UCSD-AML1 (cell line): Measurements from ENCODE around the gene TMPRSS3.

Experiments
- DNase-seq: peaks from one replicate; lab custom pipeline; 2025; ENCODE audit not compliant: unreplicated experiment; lab: John Stamatoyannopoulos, UW

TMPRSS3 gene

DNA sequence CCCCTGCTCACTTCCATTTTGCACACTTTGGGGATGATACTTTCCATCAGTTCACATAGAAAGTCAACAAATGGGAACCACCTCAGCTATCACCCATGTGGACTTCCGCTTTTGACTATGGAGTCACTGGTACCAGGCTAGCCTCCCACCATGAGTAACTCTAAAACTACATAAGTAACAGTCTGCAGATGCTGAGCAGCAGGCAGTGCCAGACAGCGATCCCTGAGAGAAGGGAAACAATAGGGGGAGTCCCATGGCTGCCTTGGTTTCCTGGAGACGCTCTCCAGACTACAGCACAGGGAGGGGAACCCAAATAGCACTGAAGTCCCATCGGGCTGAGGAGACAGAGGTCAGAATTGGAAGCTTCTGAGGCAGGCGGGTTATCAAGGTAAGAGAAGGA lies 42.2 kb downstream of the TMPRSS3 start:
- no peak for DNase-seq

DNA sequence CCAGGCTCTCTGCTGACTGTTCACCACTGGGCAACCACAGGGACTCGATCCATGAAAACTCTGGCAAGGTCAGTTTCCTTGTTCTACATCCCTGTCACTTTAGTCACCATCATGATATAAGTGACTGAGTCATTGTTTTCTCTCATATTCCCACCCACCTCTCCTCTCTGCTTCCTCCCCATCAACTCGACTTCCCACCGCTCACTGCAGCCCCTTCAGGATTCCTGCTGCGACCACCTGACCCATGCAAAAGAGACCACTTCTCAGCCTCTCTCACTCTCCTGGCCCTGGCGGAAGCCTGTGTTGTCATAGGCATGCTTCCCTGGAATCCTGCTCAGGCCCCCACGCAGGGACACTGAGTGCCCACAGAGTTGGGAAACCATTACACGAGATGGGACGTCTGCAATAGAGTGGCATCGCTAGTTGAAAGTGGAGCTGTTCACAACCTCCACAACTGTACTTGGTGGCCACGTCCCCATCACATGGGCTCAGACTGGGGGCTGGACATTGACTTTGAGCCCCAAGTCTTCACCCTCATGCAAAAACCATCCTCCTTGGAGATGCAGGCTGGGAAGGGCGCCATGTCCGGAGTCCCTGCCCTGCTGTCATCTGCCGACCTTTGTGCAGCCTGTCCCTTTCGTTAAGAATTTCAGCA lies 43.3 kb downstream of the TMPRSS3 start:
- DNase-seq, result no peak

DNA sequence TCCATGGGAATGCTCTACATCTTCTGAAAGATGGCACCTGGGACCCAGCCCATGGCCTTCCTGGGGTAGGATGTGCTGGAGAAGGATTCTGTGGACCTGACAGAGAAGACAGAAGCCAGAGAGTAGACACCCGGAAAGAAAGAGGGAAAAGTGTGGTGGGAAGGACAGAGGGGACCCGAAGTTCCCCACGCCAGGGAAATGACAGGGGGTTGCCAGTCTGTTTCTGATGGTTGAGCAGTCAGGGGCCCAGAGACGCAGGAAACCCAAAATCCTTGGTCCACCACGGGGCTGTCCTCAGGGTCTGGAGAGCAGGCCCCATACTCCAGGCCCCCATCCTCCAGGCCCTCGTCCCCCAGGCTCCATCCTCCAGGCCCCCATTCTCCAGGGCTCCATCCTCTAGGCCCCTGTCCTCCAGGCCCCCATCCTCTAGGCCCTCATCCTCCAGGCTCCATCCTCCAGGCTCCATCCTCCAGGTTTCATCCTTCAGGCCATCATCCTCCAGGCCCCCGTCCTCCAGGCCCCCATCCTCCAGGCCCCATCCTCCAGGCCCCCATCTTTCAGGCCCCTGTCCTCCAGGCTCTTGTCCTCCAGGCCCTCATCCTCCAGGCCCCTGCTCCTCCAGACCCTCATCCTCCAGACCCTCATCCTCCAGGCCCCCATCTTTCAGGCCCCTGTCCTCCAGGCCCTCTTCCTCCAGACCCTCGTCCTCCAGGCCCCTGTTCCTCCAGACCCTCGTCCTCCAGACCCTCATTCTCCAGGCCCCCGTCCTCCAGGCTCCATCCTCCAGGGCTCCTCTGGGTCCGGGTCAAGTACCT lies 44.0 kb downstream of the TMPRSS3 start:
- DNase-seq, result no peak

DNA sequence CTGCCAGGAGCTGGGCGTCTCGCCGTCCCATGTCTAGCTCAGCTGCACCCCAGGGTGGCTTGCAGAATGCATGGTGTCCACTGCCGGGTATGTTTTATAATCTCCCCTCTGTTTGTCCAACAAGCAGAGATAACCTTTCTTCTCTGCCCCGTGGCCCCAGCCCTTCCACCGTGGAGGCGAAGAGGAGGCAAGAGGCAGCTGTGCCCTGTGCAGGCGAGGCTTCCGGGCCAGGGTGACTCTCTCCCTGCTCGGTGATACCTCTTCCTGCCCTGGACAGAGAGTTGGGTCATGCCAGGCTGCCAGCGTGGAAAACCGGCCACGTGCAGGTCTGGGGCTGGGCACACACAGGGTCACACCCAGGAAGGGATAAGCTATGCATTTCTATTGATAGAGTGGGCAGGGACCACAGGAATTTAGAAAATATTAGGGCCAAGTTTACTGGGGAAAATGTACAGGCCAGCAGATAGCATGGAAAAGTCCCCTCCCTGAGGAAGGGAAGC lies 44.9 kb downstream of the TMPRSS3 start, which contains the start of gene TFF2:
TFF2 (minus strand) TSS at position 68 of the 500 bp plus-strand sequence; CDS start at position 31, 37 bp downstream.
- no peak for DNase-seq

DNA sequence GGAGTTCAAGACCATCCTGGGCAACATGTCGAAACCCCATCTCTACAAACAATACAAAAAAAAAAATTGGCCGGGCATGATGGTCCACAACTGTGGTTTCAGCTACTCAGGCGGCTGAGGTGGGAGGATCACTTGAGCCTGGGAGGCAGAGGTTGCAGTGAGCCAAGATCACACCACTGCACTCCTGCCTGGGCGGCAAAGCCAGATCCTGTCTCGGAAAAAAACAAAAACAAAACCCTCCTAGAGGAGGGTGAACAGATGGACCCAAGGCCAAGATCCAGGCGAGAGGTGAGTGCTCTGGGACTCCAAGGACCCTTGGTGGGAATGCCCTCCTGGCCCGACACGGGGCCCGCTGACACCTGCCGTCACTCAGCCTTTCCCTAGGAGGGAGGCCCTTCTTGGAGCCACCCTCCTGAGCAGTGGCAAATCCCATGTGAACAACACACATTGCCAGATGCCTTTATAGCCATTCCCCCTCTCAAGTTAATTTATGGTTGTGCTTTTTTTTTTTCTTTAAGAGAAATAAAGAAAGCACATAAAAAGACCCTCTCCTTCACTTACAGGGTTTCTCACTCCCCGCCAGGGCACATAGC lies 45.4 kb downstream of the TMPRSS3 start:
- DNase-seq, result no peak

DNA sequence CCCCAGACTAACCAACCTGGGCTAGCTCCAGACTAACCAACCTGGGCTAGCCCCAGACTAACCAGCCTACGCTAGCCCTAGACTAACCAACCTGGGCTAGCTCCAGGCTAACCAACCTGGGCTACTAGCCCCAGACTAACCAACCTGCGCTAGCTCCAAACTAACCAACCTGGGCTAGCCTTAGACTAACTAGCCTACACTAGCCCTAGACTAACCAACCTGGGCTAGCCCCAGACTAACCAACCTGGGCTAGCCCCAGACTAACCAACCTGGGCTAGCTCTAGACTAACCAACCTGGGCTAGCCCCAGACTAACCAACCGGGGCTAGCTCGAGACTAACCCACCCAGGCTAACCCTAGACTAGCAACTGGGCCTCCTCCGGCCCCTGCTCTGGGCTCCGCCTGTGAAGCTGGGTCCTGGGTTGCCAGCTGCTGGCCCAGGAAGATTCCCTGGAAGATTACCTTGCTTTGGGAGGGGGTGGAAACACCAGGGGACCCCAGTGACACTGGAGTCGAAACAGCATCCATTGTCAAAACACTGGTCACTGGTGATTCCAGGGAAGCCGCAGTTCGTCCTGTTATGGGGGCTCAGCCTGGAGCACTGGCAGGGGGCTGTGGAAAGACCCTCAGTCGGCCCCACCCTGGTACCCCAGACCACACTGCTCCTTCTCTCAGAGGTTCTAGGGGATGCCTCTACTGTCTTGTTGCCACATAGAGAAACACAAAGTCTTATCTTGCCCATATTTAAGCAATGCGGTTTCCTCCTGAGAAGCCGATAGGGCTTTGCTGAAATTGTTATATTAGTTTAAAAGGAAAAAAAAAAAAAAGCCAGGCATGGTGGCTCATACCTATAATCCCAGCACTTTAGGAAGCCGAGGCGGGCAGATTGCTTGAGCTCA lies 46.2 kb downstream of the TMPRSS3 start:
- no peak for DNase-seq

DNA sequence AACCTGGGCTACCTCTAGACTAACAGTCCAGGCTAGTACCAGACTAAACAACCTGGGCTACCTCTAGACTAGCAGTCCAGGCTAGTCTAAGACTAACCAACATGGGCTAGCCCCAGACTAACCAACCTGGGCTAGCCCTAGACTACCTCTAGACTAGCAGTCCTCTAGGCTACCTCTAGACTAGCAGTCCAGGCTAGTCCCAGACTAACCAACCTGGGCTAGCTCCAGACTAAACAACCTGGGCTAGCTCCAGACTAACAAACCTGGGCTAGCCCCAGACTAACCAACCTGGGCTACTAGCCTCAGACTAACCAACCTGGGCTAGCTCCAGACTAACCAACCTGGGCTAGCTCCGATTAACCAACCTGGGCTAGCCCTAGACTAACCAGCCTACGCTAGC lies 47.1 kb downstream of the TMPRSS3 start:
- DNase-seq, result no peak

DNA sequence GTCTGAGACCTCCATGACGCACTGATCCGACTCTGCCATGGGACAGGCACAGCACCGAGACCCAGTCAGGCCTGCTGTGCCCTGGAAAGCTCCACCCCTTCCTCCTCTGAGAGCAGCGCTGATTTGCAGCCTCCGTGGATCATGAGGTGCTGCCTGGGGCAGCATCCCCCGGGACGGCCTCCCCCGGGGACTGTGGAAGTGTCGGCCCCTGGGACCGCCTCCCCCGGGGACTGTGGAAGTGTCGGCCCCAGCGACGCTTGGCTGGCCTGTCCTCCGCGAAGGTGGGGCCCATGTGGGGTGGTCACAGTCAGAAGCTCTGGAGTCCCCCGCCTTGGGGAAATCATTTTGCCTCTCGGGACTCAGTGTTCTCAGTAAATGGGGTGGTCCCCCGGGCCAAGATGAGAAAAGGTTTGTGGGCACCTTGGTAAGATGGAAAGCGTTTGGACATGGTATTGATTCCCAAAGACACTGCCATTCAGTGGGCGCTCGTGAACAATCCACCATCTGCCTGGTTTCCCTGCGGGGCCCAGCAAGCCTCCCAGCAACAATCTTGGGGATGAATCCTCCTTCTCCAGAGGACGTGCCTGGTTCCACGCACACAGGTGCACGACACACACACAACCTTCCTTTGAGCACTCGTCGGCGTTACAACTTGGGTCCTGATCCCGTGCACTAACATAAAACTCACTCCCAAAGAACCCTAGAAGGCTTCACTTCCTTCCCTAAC lies 48.1 kb downstream of the TMPRSS3 start:
- no peak for DNase-seq

DNA sequence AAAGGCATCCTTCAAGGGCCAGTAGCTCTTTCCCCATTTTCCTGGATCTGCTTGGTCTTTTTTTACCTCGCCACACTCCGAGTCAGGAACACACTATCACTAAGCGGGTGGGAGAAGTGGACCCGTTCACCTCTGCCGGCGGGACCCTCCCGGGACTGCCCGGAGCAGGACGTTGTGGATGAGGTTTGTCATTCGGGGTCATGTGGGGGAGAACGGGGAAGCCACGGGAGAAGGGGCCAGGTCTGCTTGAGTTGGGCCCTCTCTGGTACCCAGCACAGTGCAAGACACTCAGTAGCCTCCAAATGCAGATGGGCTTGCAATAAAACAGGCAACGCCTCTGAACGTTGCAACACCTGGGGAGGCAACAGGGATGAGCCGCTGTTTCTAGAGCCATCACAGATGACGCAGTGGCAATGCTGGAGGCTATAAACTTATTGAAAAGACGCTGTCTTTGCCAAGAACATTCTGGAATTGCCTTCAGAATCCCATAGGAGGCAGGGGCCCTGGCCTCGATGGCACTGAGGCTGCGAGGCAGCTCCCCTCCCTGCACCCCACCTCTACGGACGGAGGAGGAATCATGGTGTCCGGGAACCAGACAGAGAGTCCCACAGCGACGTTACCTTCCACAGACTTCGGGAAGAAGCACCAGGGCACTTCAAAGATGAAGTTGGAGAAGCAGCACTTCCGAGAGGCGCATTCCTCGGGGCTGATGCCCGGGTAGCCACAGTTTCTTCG lies 48.8 kb downstream of the TMPRSS3 start:
- DNase-seq, result no peak

DNA sequence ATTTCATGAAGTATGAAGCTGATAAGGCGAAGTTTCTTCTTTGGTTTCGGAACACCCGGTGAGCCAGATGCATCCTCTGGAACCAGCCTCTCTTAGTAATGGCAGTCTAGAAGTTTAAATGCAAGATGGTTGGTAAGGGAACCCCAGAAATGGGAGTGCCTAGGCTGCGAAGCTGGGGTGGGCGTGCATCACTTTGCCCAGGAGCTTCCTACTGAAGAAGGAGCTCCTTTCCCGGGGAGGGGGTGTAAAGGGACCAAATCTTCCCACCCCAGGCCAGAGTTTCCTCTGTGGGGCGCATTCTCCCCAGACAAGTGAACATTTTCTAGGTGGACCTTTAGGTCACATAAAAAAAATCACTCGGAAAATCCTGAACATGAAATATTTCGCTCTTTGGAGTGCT lies 49.4 kb downstream of the TMPRSS3 start:
- DNase-seq, result no peak

DNA sequence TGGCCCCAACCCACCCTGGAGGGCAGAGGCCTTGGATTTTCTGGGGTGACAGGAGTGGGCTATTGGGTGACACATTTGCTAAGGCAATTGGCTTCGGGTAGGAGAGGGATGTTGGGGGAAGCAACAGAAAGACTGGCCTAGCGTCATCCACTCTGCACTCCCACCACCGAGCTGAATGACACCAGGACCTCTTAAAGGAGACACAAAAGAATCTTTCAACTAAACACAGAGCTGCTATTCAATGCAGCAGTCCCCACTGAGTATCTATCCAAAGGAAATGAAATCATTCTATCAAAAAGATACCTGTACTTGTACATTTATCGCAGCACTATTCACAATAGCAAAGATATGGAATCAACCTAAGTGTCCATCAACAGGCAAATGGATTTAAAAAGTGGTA lies 51.2 kb downstream of the TMPRSS3 start:
- DNase-seq, result no peak

DNA sequence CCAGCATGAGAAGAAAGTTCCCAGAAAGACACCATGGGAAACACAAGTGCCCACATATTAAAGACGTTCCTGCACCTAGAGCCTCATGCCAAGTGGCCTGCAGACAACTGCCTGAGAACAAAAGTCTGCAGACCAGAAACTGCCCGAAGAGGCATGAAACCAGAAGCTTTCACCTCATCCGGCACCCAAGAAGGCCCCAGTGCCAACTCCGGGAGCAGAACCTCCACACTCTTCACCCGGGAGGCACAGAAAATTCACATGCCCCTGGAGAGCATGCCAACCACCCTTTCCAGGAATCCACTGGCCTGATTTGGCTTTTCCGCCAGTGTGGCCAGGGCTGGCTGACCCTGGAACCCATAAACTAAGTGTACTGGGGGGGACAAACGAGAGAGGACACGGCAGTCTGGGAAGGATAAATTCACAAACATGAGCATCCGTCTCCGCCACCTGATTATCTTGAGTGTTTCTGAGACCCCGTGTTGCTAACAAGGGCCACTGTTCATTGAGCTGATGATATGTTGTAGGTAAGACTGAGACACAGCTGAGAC lies 51.8 kb downstream of the TMPRSS3 start:
- no peak for DNase-seq

DNA sequence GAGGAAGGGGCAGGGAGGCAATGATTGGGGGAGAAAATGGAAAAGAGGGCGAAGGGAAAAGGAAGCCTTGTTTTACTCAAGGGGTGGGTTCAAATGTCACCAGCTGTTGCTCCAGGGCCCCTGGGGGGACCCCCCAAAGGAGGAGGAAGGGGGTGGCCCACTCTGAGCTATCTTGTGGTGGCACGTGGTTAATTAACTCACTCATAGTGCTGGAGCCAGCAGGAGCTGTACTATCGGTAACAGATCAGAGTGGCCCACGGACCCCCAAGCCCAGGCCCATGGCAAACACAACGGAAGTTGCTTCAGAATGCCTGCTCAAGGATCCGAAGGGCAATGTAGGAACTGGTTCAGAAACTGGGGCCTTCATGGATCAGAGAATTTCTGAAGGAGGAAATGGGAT lies 52.3 kb downstream of the TMPRSS3 start:
- no peak for DNase-seq

DNA sequence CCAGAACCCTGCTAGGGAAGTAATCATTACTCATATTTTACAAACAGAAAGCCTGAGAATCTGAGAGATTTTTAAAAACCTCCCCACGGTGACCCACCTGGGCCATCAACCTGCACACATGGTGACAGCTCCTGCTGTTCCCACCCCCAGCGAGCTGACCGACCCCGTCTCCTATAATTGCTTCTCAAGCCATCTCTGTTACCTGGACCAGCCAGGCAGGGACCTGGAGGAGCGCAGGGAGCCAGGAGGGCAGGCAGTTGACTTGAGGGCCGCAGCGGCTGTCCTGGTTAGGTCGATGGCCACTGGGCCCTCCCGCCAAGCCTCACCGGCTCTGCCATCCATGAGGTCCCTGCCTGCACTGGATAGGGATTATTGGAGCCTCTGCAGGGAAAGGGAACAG lies 52.8 kb downstream of the TMPRSS3 start:
- no peak for DNase-seq

DNA sequence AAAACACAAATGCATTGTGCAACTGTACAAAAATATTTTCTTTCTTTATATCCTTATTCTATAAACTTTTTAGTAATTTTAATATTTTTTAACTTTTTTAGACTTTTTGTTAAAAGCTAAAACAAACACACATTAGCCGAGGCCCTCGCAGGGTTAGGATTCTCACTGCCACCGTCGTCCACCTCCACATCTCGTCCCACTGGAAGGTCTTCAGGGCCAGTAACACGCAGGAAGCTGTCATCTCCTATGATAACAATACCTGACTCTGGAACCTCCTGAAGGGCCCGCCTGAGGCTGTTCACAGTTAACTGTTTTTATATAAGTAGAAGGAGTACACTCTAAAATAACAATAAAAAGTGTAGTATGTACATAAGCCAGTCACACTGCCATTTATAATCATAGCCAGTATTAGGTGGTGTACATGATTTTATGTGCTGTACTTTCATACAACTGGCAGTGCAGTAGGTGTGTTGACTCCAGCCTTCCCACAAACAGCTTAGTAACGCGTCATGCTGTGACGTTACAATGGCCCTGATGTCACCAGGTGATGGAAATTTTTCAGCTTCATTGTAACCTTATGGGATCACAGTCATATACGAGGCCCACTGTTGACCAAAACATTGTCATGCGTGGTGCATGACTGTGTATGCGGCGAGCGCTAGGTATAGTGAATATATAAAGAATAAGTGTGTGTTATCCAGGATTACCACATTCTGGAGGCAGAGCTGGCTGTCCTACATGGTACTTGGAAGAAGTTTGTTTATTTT lies 53.9 kb downstream of the TMPRSS3 start:
- no peak for DNase-seq

DNA sequence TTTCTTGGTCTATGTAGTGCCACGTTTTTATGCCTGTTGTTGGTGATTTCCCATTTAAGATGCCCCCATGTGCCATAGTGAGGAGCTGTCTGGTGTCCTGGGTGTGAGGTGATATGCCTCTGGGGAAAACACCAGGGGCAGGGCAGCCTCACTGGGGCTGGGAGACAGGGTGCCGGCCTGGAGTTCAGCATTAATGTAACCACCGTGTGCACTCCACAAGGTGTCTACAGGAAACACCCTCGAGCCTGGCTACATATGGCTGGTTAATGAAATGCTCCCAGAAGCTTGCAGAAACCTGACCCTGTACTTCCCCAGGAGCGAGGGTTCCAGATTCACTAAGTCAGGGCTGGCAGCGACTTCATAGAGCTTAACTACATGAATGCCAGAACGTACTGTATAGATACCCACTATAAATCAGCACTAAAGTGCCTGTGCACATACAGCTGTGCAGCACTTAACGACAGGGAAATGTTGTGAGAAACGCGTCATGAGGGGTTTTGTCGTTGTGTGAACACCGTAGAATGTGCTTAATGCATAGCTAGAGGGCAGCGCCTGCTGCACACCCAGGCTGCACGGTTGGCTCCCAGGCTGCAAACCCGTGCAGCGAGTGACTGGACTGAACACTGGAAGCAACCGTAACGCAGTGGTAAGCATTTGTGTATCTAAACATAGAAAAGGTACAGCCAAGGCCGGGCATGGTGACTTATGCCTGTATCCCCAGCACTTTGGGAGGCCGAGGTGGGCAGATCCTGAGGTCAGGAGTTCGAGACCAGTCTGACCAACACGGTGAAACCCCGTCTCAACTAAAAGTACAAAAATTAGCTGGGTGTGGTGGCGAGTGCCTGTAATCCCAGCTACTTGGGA lies 55.4 kb downstream of the TMPRSS3 start:
- DNase-seq, result no peak
